Type B pancreatic cell (in vitro differentiated cells): ENCODE measurements around the gene HOXD1. TPM values are rescaled to one million over a fixed set of nuclear protein-coding genes. Genes with fewer than 3 reads are reported as not detected.

Experiments used
- DNase-seq: peaks from one replicate; pipeline ENCODE4 v3.0.0; 2021; ENCODE audit warnings: mixed read lengths; ENCODE audit not compliant: unreplicated experiment; ENCODE audit errors: extremely low spot score
- H3K27ac Mint-ChIP-seq: 2 replicates; pipeline ENCODE4 v1.8.0; 2021; ENCODE audit warnings: mild to moderate bottlenecking, mixed read lengths
- H3K27me3 Mint-ChIP-seq: 2 replicates; pipeline ENCODE4 v1.8.0; 2021; ENCODE audit warnings: mixed read lengths
- H3K36me3 Mint-ChIP-seq: 2 replicates; pipeline ENCODE4 v1.8.0; 2021; ENCODE audit warnings: mixed read lengths
- H3K4me1 Mint-ChIP-seq: one replicate; pipeline ENCODE4 v1.8.0; 2021; ENCODE audit warnings: mixed read lengths; ENCODE audit not compliant: unreplicated experiment
- H3K4me3 Mint-ChIP-seq: 2 replicates; pipeline ENCODE4 v1.8.0; 2021; ENCODE audit warnings: mild to moderate bottlenecking, mixed read lengths
- H3K9me3 Mint-ChIP-seq: 2 replicates; pipeline ENCODE4 v1.8.0; 2021; ENCODE audit warnings: mixed read lengths
- total RNA-seq: library from RNA; stranded (reverse); gene quantifications from 2 replicates; pipeline ENCODE4 v1.2.1, GENCODE V29; 2021; ENCODE audit warnings: low replicate concordance
- TF ChIP-seq, protein P1 (sequence below): fragments of 200-600 bp; sonication (generic); conservative IDR thresholded peaks from 2 replicates; pipeline ENCODE4 v1.5.0; 2021; ENCODE audit warnings: antibody characterized with exemption, mild to moderate bottlenecking

HOXD1 gene
- total RNA-seq, 1 donor from 2014 or later = 7.7 TPM

GRCh38 chr2:176163672-176164056 is 24.8 kb upstream of the HOXD1 start:
- Mint-ChIP-seq H3K4me3 (peak overlapping the region; percentile 87), H3K9me3 (no peaks in the 10 kb centered on the region), H3K4me1 (peaks cover 44% of the 10 kb centered on the region), H3K36me3 (peaks cover 13% of the 10 kb centered on the region), H3K27me3 (peaks cover 90% of the 10 kb centered on the region), H3K27ac (peak overlapping the region; percentile 89)
- DNase-seq = no peak
- TF ChIP-seq, protein P1, sequence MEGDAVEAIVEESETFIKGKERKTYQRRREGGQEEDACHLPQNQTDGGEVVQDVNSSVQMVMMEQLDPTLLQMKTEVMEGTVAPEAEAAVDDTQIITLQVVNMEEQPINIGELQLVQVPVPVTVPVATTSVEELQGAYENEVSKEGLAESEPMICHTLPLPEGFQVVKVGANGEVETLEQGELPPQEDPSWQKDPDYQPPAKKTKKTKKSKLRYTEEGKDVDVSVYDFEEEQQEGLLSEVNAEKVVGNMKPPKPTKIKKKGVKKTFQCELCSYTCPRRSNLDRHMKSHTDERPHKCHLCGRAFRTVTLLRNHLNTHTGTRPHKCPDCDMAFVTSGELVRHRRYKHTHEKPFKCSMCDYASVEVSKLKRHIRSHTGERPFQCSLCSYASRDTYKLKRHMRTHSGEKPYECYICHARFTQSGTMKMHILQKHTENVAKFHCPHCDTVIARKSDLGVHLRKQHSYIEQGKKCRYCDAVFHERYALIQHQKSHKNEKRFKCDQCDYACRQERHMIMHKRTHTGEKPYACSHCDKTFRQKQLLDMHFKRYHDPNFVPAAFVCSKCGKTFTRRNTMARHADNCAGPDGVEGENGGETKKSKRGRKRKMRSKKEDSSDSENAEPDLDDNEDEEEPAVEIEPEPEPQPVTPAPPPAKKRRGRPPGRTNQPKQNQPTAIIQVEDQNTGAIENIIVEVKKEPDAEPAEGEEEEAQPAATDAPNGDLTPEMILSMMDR = no peak

- Mint-ChIP-seq H3K27ac (peak overlapping the region; percentile 89), H3K4me1 (peaks cover 44% of the 10 kb centered on the region), H3K4me3 (peak overlapping the region; percentile 87), H3K36me3 (peaks cover 13% of the 10 kb centered on the region), H3K9me3 (no peaks in the 10 kb centered on the region), H3K27me3 (peaks cover 89% of the 10 kb centered on the region)
- TF ChIP-seq, protein P1 = no peak
- no peak for DNase-seq
Observed at GRCh38 chr2:176164201-176164600, 24.3 kb upstream of the HOXD1 start.

DNA sequence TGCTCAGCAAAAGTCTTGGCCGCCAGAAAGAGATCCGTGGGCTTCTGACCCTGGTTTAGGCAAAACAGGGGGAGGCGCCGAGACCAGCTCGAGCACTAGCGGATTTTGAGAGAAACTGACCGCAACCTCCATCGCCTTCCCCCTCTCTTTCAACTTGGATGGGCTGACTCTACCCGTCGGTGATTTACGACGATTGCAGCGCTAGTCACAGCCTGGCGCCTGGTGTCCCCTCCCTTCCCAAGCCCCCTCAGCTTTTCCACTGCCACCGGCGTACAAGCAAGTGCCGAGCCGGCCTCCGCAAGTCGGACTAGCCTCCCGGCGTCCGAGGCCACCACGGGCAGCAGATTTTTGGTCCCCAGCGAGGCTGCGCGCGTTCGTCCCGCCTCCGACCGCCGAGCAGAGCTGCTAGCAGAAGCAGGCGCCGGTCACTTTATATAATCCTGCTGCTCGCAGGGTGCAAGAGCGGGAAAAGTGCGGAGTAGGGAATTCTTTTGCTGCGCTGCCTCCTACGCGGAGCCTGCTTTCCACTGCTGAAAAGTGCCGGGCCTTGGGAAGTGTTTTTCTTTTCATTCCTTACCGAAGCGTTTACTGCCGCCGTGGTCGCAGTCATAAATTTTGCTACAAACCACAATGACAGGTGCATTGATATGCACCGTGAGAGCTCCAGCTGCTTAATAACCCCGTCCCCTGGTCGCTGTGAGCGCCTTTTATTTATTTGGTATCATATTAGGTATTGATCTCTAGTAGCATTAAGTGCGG is 23.7 kb upstream of the HOXD1 start:
- TF ChIP-seq, protein P1 = no peak
- peaks cover 89% of the 10 kb centered on the region for H3K27me3 Mint-ChIP-seq
- H3K4me1 Mint-ChIP-seq = peaks cover 49% of the 10 kb centered on the region
- peak overlapping the region; percentile 89 for H3K27ac Mint-ChIP-seq
- H3K9me3 Mint-ChIP-seq = no peaks in the 10 kb centered on the region
- peak overlapping the region; percentile 87 for H3K4me3 Mint-ChIP-seq
- no peak for DNase-seq
- H3K36me3 Mint-ChIP-seq = peaks cover 16% of the 10 kb centered on the region

- TF ChIP-seq, protein P1 = no peak
- Mint-ChIP-seq H3K36me3 (peaks cover 18% of the 10 kb centered on the region), H3K27me3 (peaks cover 90% of the 10 kb centered on the region), H3K9me3 (no peaks in the 10 kb centered on the region), H3K27ac (peak overlapping the region; percentile 89), H3K4me3 (peak overlapping the region; percentile 87), H3K4me1 (peaks cover 53% of the 10 kb centered on the region)
- DNase-seq = no peak
Observed at GRCh38 chr2:176165370-176166050, 23.0 kb upstream of the HOXD1 start.

DNA sequence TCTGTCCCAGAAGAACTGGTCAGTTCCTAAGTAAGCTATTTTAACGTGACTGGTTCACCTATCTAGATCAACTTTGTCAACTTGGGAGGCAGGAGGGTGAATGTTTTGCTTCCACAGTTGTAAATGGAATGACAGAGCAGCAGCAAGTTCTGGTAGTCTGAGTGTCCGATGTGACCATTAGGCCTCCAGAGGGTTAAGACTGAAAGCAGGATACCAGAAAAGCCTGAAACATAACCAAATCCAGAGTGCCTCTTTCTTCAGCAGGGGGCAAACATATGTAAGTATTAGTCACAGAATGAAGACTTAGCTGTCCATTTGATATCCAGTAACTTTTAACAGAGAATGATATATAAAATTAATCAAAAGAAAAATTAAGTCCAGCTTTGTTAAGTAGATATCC is 22.2 kb upstream of the HOXD1 start:
- DNase-seq = no peak
- peaks cover 51% of the 10 kb centered on the region for H3K4me1 Mint-ChIP-seq
- TF ChIP-seq, protein P1 = no peak
- H3K27ac Mint-ChIP-seq = peak overlapping the region; percentile 89
- no peaks in the 10 kb centered on the region for H3K9me3 Mint-ChIP-seq
- H3K36me3 Mint-ChIP-seq = peaks cover 19% of the 10 kb centered on the region
- peak overlapping the region; percentile 87 for H3K4me3 Mint-ChIP-seq
- H3K27me3 Mint-ChIP-seq = peaks cover 90% of the 10 kb centered on the region
